Measurements from ENCODE around the gene FILIP1.

- TF ChIP-seq CTCF (conservative IDR thresholded peaks at IDR 0.05 in 1 of 2, IDR thresholded peaks at IDR 0.05 in 1 of 2; ENCODE audit: low read depth in 1 of 2, low read length in 2 of 2): no peak
- no peak for TF ChIP-seq EZH2 (IDR thresholded peaks at IDR 0.05; ENCODE audit: low read length, missing control alignments)
These were observed 109.5 kb downstream of the FILIP1 start for GRCh38 chr6:75384116-75384515.

Data from fibroblast of lung (primary cell).